ENCODE measurements around the gene TUBGCP5.
"Not testable (repeated sequence)": the region's sequence is repeated elsewhere in the genome, so short reads cannot be mapped to it uniquely, and the experiment has no call there.

TUBGCP5 gene

GRCh38 chr15:23041736-23042135, 2.4 kb upstream of the TUBGCP5 start:
- not testable (repeated sequence) for DNase-seq (ENCODE audit: low read depth in 2 of 2)

- DNase-seq (ENCODE audit: low read depth in 2 of 2), result no peak
These were observed 530 bp upstream of the TUBGCP5 start for GRCh38 chr15:23039917-23040281.

GRCh38 chr15:23038726-23039142, 635 bp downstream of the TUBGCP5 start:
- DNase-seq (ENCODE audit: low read depth in 2 of 2), result no peak

- DNase-seq (ENCODE audit: low read depth in 2 of 2), result peak; percentile 21 to 52
These were observed 3.3 kb downstream of the TUBGCP5 start for GRCh38 chr15:23035964-23036566.

- DNase-seq (ENCODE audit: low read depth in 2 of 2), result no peak
These were observed 5.4 kb downstream of the TUBGCP5 start for GRCh38 chr15:23033979-23034378.

- no peak for DNase-seq (ENCODE audit: low read depth in 2 of 2)
These were observed 13.2 kb downstream of the TUBGCP5 start for GRCh38 chr15:23026218-23026617.

GRCh38 chr15:23022156-23022555, 17.2 kb downstream of the TUBGCP5 start:
- no peak for DNase-seq (ENCODE audit: low read depth in 2 of 2)

- DNase-seq (ENCODE audit: low read depth in 2 of 2), result no peak
These were observed 24.9 kb downstream of the TUBGCP5 start for GRCh38 chr15:23014394-23015000.

- no peak for DNase-seq (ENCODE audit: low read depth in 2 of 2)
These were observed 25.7 kb downstream of the TUBGCP5 start for GRCh38 chr15:23013681-23014080.

- not testable (repeated sequence) for DNase-seq (ENCODE audit: low read depth in 2 of 2)
These were observed 26.8 kb downstream of the TUBGCP5 start for GRCh38 chr15:23012616-23013015.

- DNase-seq (ENCODE audit: low read depth in 2 of 2), result no peak
These were observed 35.6 kb downstream of the TUBGCP5 start for GRCh38 chr15:23003736-23004135.

GRCh38 chr15:23002920-23003319, 36.4 kb downstream of the TUBGCP5 start:
- DNase-seq (ENCODE audit: low read depth in 2 of 2), result no peak

- no peak for DNase-seq (ENCODE audit: low read depth in 2 of 2)
These were observed 43.6 kb downstream of the TUBGCP5 start for GRCh38 chr15:22995795-22996194.

- DNase-seq (ENCODE audit: low read depth in 2 of 2), result no peak
These were observed 47.4 kb downstream of the TUBGCP5 start for GRCh38 chr15:22992024-22992326.

GRCh38 chr15:22989576-22990477, 49.5 kb downstream of the TUBGCP5 start:
- DNase-seq (ENCODE audit: low read depth in 2 of 2), result no peak

- no peak for DNase-seq (ENCODE audit: low read depth in 2 of 2)
These were observed 50.6 kb downstream of the TUBGCP5 start for GRCh38 chr15:22988811-22989210.

- DNase-seq (ENCODE audit: low read depth in 2 of 2), result not testable (repeated sequence)
These were observed 57.4 kb downstream of the TUBGCP5 start for GRCh38 chr15:22981931-22982330.

GRCh38 chr15:22981051-22981840, 58.1 kb downstream of the TUBGCP5 start:
- no peak for DNase-seq (ENCODE audit: low read depth in 2 of 2)

- DNase-seq (ENCODE audit: low read depth in 2 of 2), result no peak
These were observed 58.9 kb downstream of the TUBGCP5 start, which contains the start of gene CYFIP1 for GRCh38 chr15:22980189-22981050. CYFIP1 (minus strand) TSS chr15:22980368; CDS start chr15:22947285, 33,083 bp downstream.

GRCh38 chr15:22979238-22980188, 59.9 kb downstream of the TUBGCP5 start:
- peak; percentile 15 to 33 for DNase-seq (ENCODE audit: low read depth in 2 of 2)
